GM21447 (cell line): Measurements from ENCODE around the gene CCL27.
A peak's percentile ranks its signal among the peaks of the same experiment; 100 is the strongest.

Source experiments
- ATAC-seq: cut with Tn5 transposase; IDR thresholded peaks from one replicate; pipeline ENCODE4 v1.9.1; 2021; ENCODE audit not compliant: unreplicated experiment

The CCL27 gene

DNA sequence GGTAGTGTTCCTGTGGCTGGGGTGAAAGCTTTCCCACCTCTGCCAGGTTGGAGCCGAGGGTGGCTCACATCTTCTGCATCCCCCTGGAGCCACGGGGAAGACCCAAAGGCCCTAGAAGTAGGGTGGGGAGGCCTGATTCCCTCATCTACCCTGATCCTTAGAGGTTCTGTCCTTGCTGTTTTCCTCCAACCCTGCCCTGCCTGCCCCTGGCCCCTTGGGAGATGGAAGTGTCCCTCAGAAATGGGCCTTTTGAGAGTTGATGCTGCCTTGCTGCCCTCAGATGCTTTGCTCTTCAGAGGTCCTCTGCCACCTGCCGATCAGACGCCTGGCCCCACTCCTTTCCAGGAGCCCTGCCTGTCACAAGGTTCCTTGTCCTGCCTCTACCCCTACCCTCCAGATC, 22.4 kb upstream of the CCL27 start:
- no peak for ATAC-seq

DNA sequence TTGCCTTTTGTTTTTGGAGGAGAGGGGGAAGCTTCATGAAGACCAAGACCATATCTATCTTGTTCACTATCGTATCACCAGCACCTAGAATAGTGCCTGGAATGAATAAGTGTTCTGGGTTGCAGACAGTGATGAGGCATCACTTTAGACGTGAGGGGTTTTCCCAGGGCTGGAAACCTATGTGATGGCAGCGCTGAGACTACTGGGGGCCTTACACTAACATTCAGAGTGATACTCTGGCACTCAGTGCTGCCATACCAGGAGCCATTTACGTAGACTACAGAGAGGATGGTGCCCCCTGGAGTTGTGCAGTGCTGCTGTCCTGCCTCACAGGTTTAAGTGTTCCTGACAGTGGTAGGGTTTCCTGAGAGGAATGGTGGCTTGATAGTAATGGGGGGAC, 21.7 kb upstream of the CCL27 start:
- ATAC-seq, result no peak

DNA sequence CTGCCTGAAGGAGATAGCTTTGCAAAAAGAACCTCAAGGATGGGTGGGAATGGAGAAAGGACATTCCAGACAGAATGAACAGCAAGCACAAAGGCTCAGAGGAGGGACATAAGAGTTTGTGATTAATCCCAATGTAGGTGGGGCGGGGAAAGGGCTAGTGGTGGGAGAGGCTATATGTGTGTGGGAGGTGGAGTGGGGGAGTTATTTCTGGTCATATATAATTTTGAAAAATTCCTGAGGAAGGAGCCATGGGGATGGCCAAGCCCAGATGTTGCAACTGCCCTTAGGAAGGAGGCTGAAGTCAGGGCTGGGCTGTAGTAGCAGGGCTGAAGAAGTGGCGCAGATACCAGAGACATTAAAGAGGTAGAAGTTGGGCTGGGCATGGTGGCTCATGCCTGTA, 13.4 kb upstream of the CCL27 start:
- no peak for ATAC-seq

DNA sequence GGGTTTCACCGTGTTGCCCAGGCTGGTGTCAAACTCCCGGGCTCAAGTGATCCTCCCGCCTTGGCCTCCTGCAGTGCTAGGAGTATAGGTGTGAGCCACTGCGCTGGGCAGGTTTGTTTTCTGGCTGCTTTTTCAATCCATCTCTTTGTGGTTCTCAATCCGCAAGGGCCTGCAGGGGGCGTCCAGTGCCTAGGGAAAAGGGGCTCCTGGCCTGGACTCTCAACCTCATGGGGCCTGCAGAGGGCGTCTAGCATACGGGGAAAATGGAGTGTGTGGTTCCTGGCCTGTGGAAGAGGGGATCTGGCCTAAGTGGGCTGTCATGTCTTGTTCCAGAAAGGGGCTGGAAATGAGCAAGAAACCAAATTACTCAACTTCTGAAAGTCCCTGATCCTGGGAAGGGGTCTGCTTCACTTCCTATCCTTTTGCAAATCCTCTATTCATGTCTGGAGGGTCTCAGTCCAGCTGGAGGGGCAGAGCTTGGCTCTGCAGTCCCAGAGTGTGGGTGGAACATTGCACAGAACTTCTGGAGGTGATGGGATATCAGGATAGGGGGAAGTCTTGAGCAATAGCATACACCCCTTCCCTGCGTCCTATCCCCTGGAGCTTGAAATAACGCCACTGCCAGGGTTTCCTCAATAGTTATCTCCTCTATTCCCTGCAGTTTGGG, 12.7 kb upstream of the CCL27 start:
- ATAC-seq, result no peak

DNA sequence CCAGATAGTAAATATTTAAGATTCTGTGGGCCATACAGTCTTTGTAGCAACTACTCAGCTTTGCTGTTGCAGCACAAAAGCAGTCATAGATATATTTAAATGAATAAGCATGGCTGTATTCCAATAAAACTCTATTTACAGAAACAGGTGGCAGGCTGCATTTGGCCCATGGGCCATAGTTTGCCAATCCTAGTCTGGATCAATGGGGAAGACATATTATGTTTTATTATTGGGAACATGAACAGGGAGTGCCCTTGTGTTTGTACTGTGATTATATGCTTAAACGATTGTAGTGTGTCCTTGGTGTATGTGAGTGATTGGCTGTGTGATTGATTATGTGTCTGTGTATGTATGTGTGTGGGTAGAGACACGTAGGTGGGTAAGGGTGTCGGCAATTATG, 12.0 kb upstream of the CCL27 start:
- ATAC-seq, result no peak

DNA sequence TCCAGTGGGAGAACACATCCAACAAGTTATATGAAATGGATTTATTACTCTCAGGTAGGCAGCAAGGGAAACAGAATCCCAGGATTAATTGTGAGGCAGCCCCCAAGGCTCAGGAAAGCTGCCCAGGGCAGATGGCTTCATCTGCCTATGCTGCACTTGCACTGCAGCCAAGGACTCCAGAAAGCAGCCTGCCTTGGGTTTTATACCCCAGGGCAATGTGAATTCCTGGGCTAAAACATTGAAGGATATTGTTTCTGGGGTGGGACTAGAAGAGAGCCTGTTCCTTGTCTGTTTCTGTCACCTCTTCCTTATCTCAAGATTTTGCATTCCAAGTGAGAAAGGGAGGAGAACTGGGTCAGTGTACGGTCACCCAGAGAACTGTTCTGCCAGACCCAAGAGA, 8.8 kb upstream of the CCL27 start:
- no peak for ATAC-seq

DNA sequence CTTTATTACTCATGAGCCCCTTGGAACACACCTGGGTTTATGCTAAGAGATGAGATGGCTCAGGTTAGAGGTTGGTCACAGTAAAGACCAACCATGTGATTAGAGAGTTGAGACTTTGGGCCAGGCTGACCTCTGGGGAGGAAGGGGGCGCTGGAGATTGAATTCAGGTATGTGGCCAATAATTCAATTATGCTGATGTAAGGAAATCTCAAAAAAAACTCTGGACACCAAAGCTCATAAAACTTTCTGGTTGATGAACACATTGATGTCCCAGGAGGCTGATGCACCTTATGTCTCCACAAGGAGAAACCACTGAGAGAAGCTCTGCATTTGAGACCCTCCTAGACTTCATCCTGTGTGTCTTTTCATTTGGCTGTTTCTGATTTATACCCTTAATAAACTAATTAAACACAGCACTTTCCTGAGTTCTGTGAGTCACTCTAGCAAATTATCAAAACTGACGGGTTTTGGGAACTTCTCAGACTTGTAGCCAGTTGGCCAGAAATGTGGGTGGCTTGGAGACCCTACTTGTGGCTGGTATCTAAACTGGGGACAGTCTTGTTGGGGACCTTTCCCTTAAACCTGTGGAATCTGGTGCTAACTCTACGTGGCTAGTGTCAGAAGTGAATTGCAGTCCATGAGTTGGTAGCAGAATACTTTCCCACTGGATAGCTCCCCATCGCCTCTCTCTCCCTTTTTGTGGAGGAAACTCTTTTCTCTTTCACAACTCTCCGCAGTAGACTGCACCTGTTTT, 7.5 kb upstream of the CCL27 start:
- no peak for ATAC-seq

DNA sequence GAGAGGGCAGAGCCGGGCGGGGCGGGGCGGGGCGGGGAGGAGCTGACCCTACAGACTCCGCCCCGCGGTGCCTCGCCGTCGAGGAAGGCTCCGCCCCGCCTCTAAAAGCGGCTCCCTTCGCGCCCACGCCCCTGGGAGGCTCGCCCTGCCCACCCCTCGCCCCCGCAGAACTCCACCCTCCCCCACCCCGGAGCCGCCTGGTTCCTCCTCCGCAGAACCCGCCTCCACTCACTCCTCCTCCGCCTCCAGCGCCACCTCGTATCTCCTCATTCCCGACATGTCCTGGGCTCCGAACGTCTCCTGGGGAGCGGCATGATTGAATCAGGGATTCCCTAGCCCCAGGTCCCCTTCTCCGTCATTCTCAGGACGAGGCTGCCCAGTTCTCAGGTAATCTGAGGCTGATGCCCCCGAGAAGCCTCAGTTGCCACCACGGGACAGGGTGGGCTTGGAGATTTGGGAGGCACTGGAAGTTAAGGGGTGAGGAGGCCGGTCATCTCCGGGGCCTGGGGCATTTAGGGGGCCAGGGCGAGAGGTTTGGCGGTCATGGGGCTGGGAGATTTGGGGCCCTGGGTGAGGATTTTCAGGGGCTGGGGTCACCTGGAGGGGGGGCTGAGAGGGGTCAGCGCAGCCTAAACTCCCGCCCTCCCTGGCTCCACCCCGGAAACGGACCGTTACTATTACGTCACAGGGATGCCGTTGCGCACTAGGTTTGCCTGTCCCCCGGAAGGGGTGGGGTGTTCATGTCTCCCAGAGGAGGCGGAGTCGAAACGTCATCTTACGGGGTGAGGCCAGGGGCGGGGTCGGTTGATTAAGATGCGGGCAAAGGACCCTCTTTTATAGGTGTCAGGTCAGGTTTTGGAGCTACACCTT, 3.2 kb upstream of the CCL27 start:
- ATAC-seq, result peak; percentile 68

DNA sequence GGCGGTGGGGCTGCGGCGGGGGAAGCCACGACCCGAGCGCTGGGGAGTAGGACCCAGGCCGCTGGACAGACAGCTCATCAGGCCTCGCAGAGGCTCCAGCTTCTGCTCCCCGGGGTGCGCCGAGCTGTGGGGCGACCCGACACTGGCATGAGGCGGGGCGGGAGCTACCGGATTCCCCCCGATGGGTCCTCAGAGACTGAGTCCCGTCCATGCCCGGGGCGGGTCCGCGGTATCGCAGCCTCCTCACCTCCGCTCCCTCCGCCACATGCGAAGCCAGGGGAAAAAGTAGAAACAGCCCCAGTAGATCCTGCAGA, 2.6 kb upstream of the CCL27 start:
- ATAC-seq, result peak; percentile 14

DNA sequence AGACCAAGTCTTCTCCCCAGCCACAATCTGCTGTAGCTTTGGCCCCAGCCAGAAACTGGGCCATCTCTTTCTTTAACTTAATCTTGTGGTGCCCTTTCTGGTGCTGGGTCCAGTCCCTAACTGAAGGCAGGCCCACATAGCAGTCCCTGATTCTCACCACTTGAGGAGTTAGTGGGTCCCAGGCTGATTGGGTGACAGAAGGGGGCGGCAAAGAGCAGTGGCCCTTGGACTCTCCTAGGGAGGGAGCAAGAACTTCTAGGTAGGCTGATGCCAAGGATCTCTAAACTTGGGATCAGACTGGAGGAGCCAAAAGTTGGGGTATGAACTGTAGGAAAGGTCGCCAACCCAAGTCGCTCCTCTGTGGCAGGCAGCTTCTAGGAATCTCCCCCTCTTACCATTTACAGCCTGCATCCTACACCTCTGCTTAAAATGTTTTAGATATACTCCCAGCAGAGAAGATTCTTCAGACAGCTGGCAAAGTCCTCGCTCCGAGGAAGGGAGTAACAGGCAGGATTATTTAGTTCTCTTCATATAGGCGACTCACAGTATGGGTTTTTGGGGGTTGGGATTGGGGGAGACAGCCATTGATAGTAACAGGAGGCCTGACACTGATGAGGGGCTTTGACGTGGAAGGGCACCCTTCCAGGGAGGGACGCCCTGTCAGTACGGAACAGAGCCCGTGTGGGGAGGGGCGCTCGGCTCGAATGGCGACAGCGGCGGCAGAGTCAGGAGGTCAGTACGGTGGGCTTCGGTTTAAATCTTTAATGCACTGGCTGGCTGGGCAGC, 2.0 kb upstream of the CCL27 start:
- ATAC-seq, result peak; percentile 56

DNA sequence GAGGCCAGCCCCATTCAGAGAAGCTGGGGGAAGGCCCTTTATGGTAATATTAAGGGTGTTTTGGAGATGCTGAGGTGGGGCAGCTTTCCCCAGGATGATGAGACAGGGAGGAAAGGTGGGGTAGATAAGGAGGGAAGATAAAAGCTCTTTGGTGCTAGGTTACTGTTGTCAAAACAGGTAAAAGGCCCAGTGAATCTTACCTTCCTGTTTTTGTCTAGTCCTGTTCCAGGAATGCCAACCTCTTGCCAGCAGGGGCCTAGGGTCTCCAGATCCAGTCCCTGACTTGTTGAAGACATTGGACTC, 797 bp upstream of the CCL27 start:
- ATAC-seq, result no peak

DNA sequence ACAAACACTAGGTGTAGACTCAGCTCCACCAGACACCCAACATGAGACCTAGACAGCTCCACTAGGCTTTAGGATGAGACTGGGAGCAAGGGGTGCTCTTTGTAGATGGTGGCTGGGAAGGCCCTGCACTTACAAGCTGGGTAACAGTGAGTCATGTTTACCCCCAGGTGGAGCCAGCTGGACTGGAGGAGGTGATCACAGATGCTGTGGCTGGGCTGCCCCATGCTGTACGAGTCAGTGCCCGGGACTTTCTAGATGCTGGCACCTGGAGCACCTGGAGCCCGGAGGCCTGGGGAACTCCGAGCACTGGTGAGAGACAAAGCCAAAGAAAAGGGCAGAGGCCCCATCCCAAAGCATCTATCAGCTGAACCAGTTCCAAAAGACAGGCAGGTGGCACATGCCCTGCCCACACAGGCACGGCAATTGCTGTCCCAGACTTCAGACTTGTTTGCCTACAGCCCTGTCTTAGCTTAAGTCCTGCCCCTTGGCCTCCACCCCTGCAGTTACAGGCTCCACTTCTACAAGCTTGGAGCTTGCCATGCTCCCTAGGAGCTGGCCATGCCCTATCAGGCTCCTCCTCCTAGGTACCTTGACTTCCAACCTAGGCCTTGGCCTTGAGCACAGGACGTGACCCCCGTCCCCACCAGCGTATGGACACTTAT, 2.7 kb downstream of the CCL27 start:
- no peak for ATAC-seq

DNA sequence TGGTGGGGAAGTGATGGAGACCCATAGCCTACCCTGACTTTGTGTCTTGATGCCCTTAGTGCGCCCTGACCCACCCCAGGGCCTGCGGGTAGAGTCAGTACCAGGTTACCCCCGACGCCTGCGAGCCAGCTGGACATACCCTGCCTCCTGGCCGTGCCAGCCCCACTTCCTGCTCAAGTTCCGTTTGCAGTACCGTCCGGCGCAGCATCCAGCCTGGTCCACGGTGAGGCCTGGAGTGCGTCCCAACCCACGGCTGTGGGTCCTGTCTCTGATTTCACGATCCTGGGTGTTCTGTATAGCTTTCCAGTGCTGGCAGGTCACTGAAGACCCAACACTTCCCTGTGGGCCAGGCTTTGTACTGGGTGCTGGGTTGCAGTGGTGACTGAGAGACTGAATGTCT, 4.0 kb downstream of the CCL27 start:
- ATAC-seq, result no peak

DNA sequence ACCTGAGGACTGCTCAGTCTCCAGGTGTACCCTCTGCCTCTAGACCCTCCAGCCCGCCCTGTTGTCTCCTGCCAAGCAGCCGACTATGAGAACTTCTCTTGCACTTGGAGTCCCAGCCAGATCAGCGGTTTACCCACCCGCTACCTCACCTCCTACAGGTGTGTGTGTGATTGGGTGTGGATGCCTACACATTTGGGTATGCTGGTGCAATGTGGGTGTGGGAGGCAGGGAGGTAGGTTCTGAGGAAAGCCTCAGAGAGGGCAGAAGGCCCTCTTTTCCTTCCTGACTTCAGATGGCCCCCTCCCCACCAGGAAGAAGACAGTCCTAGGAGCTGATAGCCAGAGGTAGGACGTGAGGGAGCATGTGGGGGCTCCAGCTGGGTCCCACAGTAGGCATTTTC, 5.5 kb downstream of the CCL27 start:
- ATAC-seq, result no peak

DNA sequence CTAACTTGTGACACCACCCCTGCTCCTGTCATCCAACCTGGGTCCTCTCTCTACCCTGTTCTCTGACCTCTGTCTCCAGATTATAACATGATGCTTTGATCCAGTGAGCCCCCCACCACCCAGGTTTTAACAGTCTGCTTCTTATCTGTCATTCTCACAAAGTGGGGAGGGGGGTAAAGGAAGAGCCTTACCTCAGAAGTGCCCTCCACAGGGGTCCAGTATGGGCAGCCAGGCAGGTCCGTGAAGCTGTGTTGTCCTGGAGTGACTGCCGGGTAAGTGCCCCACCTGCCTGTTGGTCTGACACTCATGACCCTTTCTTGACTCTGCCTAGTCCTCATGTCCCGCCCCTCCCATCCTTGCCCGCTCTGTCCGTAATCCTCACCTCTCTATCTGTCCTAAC, 7.1 kb downstream of the CCL27 start:
- no peak for ATAC-seq

DNA sequence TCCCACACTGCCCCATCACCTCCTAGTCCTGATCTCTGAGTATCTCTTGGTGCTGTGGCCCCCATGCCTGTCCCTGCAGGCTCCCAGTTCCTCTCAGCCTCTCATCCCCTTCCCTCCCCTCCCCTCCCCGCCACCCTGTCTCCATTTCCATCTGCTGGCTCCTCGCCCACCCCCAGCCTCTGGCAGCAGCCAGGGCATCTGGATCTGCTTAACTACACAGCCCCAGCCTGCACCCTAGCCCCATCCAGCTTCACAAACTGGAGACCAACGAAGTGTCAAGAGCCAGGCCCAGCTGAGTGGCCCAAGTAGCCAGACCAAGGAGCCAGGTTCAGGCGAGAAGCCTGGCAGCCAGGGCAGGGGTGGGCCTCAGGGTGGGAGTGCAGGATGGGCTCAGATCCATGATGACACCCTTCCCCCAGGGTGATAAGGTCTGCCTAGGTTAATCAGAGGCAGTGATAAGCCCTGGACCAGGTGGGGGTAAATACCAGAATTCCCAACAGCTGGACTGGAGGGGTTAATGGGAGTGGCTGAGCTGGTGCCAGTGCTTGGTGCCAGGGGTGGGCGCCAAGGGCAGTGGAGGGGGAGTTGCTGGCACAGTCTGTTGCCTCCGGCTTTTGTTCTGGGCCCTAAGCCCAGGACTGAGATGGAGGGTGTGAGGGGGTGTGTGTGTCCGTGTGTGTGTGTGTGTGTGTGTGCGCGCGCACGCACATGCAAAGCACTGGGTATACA, 8.0 kb downstream of the CCL27 start:
- no peak for ATAC-seq

DNA sequence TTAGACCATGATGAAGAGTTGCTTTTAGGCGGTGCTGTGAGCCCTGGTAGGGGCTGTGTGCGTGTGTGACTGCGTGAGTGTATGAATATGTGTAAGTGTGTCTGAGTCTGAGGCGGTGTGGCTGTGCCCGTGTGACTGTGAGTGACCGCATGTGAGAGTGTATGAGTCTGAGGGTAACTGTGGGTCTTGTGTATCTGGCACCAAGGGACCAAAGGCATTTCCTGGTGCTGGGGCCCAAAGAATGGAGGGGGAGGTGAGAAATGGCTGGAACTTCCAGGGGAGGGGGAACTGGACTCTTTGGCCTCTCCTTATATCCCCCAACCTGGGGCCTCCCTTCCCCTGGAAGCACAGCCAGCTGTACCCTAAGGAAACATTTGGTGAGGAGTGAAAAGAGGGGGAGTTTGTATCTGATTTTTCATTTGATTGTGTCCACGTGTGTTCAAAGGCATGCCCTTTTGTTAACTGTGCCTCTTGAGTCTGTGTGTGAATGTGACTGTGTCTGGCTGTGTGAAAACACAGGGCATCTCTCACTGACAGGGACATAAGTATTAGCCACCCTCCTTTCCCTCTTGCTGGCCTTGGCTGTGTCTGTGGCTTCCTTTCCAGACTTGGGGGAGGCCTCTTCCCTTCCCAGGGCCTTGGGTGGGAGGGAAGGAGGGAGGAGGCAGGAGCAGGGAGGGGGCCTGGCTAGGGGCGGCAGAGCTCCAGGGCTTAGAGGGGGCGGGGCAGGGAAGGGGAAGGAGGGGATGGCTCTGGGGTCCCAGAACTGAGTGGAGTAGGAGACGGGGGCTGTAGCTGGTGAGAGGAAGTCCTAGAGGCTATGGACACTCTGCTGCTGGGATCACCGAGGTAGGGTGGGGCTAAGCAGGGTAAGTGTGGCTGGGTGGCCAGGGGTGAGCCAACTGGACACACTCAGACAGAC, 9.0 kb downstream of the CCL27 start:
- no peak for ATAC-seq

DNA sequence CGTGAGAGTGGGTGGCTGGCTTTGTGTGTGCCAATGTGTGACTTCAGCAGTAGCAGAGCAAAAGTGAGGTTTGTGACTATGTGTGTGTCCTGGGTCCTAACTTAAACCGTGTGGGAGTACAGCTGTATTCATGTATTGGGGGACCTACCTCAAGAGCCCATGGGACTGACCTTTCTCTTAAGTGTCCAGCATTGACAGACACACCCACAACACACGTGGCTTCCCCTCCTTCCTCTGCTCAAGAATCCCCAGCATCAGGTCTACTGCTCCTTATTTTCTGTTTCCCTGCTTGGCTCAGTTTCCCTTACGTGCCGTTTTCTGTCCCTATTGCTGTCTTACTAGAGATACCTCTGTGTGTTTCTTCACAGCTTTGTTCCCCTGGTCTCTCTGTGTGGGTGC, 9.9 kb downstream of the CCL27 start:
- ATAC-seq, result no peak

DNA sequence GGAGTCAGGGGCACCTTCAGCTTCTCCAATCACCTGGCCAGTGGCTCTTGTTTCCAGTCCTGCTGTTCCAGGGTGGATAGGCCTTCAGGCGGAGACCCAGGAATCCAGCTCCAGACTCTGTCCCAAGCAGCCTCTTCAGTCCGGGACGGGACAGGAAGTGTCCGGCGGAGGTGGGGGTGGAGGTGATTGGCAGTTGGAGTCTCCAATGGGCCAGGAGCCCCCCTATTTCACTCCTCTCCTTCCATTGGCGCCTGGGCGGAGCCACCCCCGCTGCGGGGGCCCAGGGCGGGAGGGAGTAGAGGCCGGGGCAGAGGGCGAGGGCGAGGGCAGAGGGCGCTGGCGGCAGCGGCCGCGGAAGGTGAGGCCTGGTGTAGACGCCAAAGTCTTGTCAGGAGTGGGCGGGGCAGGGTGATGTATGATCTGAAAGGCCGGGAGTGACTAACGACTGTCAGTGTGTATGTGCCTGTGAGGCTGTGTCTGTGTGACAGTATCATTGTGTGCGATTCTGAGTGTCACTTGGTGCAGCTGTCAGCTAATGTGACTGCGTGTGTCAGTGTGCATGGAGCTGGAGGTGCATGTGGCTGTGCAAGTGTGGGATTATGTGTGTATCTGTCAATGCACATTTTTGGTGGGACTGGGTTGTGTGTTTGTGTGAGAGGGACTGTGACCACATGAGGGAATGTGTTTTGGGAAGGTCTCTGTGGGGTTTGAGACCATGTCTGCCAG, 10.4 kb downstream of the CCL27 start, which contains the start of gene IL11RA:
TSS of gene IL11RA (plus strand) at position 310 of the 726 bp plus-strand sequence. CDS start 3,033 bp downstream, outside the sequence.
- ATAC-seq, result no peak
